H9 (cell line): ENCODE results near the gene PROC. TPM values are rescaled to one million over a fixed set of nuclear protein-coding genes. Genes with fewer than 3 reads are reported as not detected.

ENCODE experiments used
- DNase-seq: peaks from one replicate; pipeline ENCODE4 v3.0.0-alpha.2; 2017
- H2AFZ ChIP-seq: one replicate; pipeline ENCODE4 v1.6.1; 2013; ENCODE audit warnings: mild to moderate bottlenecking, low read length, control low read depth, moderate library complexity
- H2AK5ac ChIP-seq: 2 replicates; pipeline ENCODE4 v1.6.1; 2013; ENCODE audit warnings: low read length, control low read depth, mixed read lengths; ENCODE audit not compliant: insufficient read length
- H2BK120ac ChIP-seq: one replicate; pipeline ENCODE4 v1.6.1; 2013; ENCODE audit warnings: low read depth, mild to moderate bottlenecking, low read length, control low read depth, inconsistent platforms; ENCODE audit not compliant: poor library complexity, severe bottlenecking
- H2BK12ac ChIP-seq: 2 replicates; pipeline ENCODE4 v1.6.1; 2013; ENCODE audit warnings: low read length, control low read depth, mixed read lengths, low read depth; ENCODE audit not compliant: insufficient read length
- H2BK15ac ChIP-seq: 2 replicates; pipeline ENCODE4 v1.6.1; 2013; ENCODE audit warnings: low read depth, low read length, control low read depth
- H2BK20ac ChIP-seq: one replicate; pipeline ENCODE4 v1.6.1; 2013; ENCODE audit warnings: low read depth, mild to moderate bottlenecking, low read length, control low read depth, inconsistent platforms; ENCODE audit not compliant: poor library complexity, severe bottlenecking
- H2BK5ac ChIP-seq: 2 replicates; pipeline ENCODE4 v1.6.1; 2013; ENCODE audit warnings: low read length, control low read depth, mixed read lengths; ENCODE audit not compliant: insufficient read length
- H3K14ac ChIP-seq: 2 replicates; pipeline ENCODE4 v1.6.1; 2013; ENCODE audit warnings: low read length, control low read depth; ENCODE audit not compliant: insufficient read depth
- H3K18ac ChIP-seq: 2 replicates; pipeline ENCODE4 v1.6.1; 2013; ENCODE audit warnings: low read depth, mild to moderate bottlenecking, mixed read lengths, low read length, control low read depth; ENCODE audit not compliant: insufficient read length
- H3K23ac ChIP-seq: 2 replicates; pipeline ENCODE4 v1.6.1; 2013; ENCODE audit warnings: low read length, control low read depth, mixed read lengths, low read depth; ENCODE audit not compliant: insufficient read length
- H3K23me2 ChIP-seq: 2 replicates; pipeline ENCODE4 v1.6.1; 2013; ENCODE audit warnings: low read depth, mild to moderate bottlenecking, mixed read lengths, low read length, control low read depth; ENCODE audit not compliant: insufficient read length, poor library complexity, severe bottlenecking
- H3K27ac ChIP-seq: 2 replicates; pipeline ENCODE4 v1.5.1; 2013; ENCODE audit warnings: low read length, control low read depth, mixed read lengths, low read depth; ENCODE audit not compliant: insufficient read length
- H3K27me3 ChIP-seq: 2 replicates; pipeline ENCODE4 v1.6.1; 2013; ENCODE audit warnings: low read length, control low read depth, inconsistent platforms; ENCODE audit not compliant: insufficient read depth
- H3K4ac ChIP-seq: 2 replicates; pipeline ENCODE4 v1.6.1; 2013; ENCODE audit warnings: low read depth, mild to moderate bottlenecking, control low read depth, inconsistent platforms, low read length, moderate library complexity
- H3K4me1 ChIP-seq: 2 replicates; pipeline ENCODE4 v1.6.1; 2013; ENCODE audit warnings: low read length, control low read depth, inconsistent platforms; ENCODE audit not compliant: insufficient read depth
- H3K4me2 ChIP-seq: 2 replicates; pipeline ENCODE4 v1.6.1; 2013; ENCODE audit warnings: low read length, control low read depth, mixed read lengths; ENCODE audit not compliant: insufficient read length, insufficient read depth
- H3K56ac ChIP-seq: 2 replicates; pipeline ENCODE4 v1.6.1; 2013; ENCODE audit warnings: low read depth, mild to moderate bottlenecking, mixed read lengths, low read length, control low read depth; ENCODE audit not compliant: insufficient read length
- H3K79me1 ChIP-seq: 2 replicates; pipeline ENCODE4 v1.6.1; 2013; ENCODE audit warnings: low read depth, mild to moderate bottlenecking, moderate library complexity, low read length, control low read depth, inconsistent platforms; ENCODE audit not compliant: insufficient read depth, poor library complexity, severe bottlenecking
- H3K79me2 ChIP-seq: 2 replicates; pipeline ENCODE4 v1.6.1; 2013; ENCODE audit warnings: low read length, control low read depth, inconsistent platforms; ENCODE audit not compliant: insufficient read depth
- H3K9ac ChIP-seq: 2 replicates; pipeline ENCODE4 v1.6.1; 2013; ENCODE audit warnings: low read length, control low read depth, mixed read lengths; ENCODE audit not compliant: insufficient read length; ENCODE audit errors: extremely low read depth
- H3K9me3 ChIP-seq: one replicate; pipeline ENCODE4 v1.6.1; 2013; ENCODE audit warnings: low read depth, low read length, inconsistent platforms; ENCODE audit not compliant: control insufficient read depth
- H3T11ph ChIP-seq: one replicate; pipeline ENCODE4 v1.6.1; 2013; ENCODE audit warnings: mild to moderate bottlenecking, low read length, control low read depth, inconsistent platforms
- H4K20me1 ChIP-seq: one replicate; pipeline ENCODE4 v1.6.1; 2013; ENCODE audit not compliant: control insufficient read depth, insufficient read length, insufficient read depth
- H4K5ac ChIP-seq: 2 replicates; pipeline ENCODE4 v1.6.1; 2013; ENCODE audit warnings: low read depth, mild to moderate bottlenecking, mixed read lengths, low read length, control low read depth; ENCODE audit not compliant: insufficient read length
- H4K8ac ChIP-seq: replicated peaks from 2 replicates; pipeline ENCODE4 v1.6.1; 2013; ENCODE audit warnings: low read length, control low read depth, mixed read lengths, low read depth; ENCODE audit not compliant: insufficient read length
- H4K91ac ChIP-seq: 2 replicates; pipeline ENCODE4 v1.6.1; 2013; ENCODE audit warnings: low read depth, mild to moderate bottlenecking, moderate library complexity, mixed read lengths, low read length, control low read depth; ENCODE audit not compliant: insufficient read length
- H3K27ac Mint-ChIP-seq, 3 experiments: 2 replicates in 2 of 3; 3 replicates in 1 of 3; pipeline ENCODE4 v1.8.0; 2020 to 2021; ENCODE audit warnings: mixed read lengths in 3 of 3, mild to moderate bottlenecking in 1 of 3, moderate library complexity in 1 of 3
- H3K27me3 Mint-ChIP-seq: 2 replicates; pipeline ENCODE4 v1.8.0; 2021; ENCODE audit warnings: low read depth, mild to moderate bottlenecking, moderate library complexity, mixed read lengths
- H3K36me3 Mint-ChIP-seq, 3 experiments: 2 replicates in 2 of 3; 3 replicates in 1 of 3; pipeline ENCODE4 v1.8.0; 2020 to 2021; ENCODE audit warnings: low read depth in 3 of 3, mixed read lengths in 3 of 3; ENCODE audit not compliant: insufficient read depth in 1 of 3
- H3K4me1 Mint-ChIP-seq, 2 experiments: 2 replicates each; pipeline ENCODE4 v1.8.0; 2020; ENCODE audit warnings: mixed read lengths in 2 of 2
- H3K4me3 Mint-ChIP-seq, 2 experiments: 2 replicates in 1 of 2; 3 replicates in 1 of 2; pipeline ENCODE4 v1.8.0; 2020 to 2021; ENCODE audit warnings: mild to moderate bottlenecking in 2 of 2, mixed read lengths in 2 of 2, moderate library complexity in 1 of 2
- H3K9me3 Mint-ChIP-seq, 2 experiments: 2 replicates in 1 of 2; 3 replicates in 1 of 2; pipeline ENCODE4 v1.8.0; 2020; ENCODE audit warnings: mild to moderate bottlenecking in 2 of 2, mixed read lengths in 2 of 2, moderate library complexity in 1 of 2
- CTCF ChIP-seq: fragments of 200-600 bp; sonication (generic); conservative IDR thresholded peaks from 3 replicates; pipeline ENCODE4 v1.8.0; 2021; ENCODE audit warnings: antibody characterized with exemption, mild to moderate bottlenecking
- WGBS: extraction: QIAGEN DNeasy Blood & Tissue Kit; methylation state at CpG from one replicate; pipeline ENCODE4 v1.1.7; 2013; ENCODE audit warnings: missing lambda C conversion rate, low lambda C conversion rate, mixed read lengths; ENCODE audit not compliant: insufficient read length; ENCODE audit errors: extremely low coverage; 5-methylcytosine and 5-hydroxymethylcytosine counted together
- long read RNA-seq: library from polyadenylated mRNA; unstranded; transcript quantifications from one replicate; pipeline ENCODE4 v2.0.0, GENCODE V29; 2020
- total RNA-seq: library from RNA; stranded (reverse); gene quantifications from 2 replicates; pipeline ENCODE4 v1.2.1, GENCODE V29; 2021

PROC gene
- 0.37 and 0.61 TPM in 2 replicates for total RNA-seq
- long read RNA-seq, partial matches to known transcripts: 0 of 1 reads
- long read RNA-seq, other reads (novel, unspliced or antisense): 0 of 1 reads

GRCh38 chr2:127418300-127419111, at the start of gene PROC:
PROC (plus strand) TSS chr2:127418427; CDS start chr2:127419943, 1,516 bp downstream.
- no peak within 1 kb of the TSS for H3K27ac ChIP-seq
- H3K18ac ChIP-seq: no peak within 1 kb of the TSS
- Mint-ChIP-seq H3K4me1 (peaks cover 10% of the 10 kb centered on the region in 2 experiments), H3K9me3 (no peaks in the 10 kb centered on the region; a peak in 1 of 5 replicates), H3K36me3 (peaks cover 0 to 6% (median 0%) of the 10 kb centered on the region in 3 experiments; a peak in 2 of 7 replicates), H3K27ac (no peak within 1 kb of the TSS; a peak in 1 of 7 replicates), H3K4me3 (peak within 1 kb of the TSS in 1 of 2 experiments; percentile 17; a peak in 2 of 5 replicates), H3K27me3 (peaks cover 87% of the 10 kb centered on the region)
- H2AK5ac ChIP-seq: no peak within 1 kb of the TSS
- H4K8ac ChIP-seq: no peak within 1 kb of the TSS
- TF ChIP-seq CTCF: no peak
- no peak within 1 kb of the TSS for H2BK12ac ChIP-seq
- DNase-seq: peak; percentile 25
- no peaks in the 10 kb centered on the region for H4K20me1 ChIP-seq
- H3K79me2 ChIP-seq: no peaks in the 10 kb centered on the region
- H2BK15ac ChIP-seq: no peak within 1 kb of the TSS
- H3K23me2 ChIP-seq: peaks cover 15% of the 10 kb centered on the region
- no peak within 1 kb of the TSS for H3K4me2 ChIP-seq
- no peak within 1 kb of the TSS for H4K91ac ChIP-seq
- no peaks in the 10 kb centered on the region for H3K79me1 ChIP-seq
- no peaks in the 10 kb centered on the region for H3K9me3 ChIP-seq
- no peak within 1 kb of the TSS for H2BK20ac ChIP-seq
- H3K9ac ChIP-seq: no peak within 1 kb of the TSS
- H3K23ac ChIP-seq: no peak within 1 kb of the TSS
- no peak within 1 kb of the TSS for H2BK5ac ChIP-seq
- H2AFZ ChIP-seq: no peak within 1 kb of the TSS
- no peak within 1 kb of the TSS for H3K56ac ChIP-seq
- H3K14ac ChIP-seq: no peak within 1 kb of the TSS
- H3K4ac ChIP-seq: no peak within 1 kb of the TSS
- H3K27me3 ChIP-seq: peaks cover 6% of the 10 kb centered on the region; the same call in 1 of the 2 replicates
- H2BK120ac ChIP-seq: no peak within 1 kb of the TSS
- H3T11ph ChIP-seq: no peak within 1 kb of the TSS
- no CpG with 5 or more reads among the region's 16 CpGs for WGBS
- H3K4me1 ChIP-seq: no peaks in the 10 kb centered on the region
- no peak within 1 kb of the TSS for H4K5ac ChIP-seq
